IPS DF 4.7 (cell line): ENCODE results near the gene CDKN1C.

Source experiments
- DNase-seq: peaks from one replicate; pipeline ENCODE4 v3.0.0-alpha.2; 2013; ENCODE audit warnings: low spot score; ENCODE audit errors: extremely low read depth

CDKN1C gene

DNA sequence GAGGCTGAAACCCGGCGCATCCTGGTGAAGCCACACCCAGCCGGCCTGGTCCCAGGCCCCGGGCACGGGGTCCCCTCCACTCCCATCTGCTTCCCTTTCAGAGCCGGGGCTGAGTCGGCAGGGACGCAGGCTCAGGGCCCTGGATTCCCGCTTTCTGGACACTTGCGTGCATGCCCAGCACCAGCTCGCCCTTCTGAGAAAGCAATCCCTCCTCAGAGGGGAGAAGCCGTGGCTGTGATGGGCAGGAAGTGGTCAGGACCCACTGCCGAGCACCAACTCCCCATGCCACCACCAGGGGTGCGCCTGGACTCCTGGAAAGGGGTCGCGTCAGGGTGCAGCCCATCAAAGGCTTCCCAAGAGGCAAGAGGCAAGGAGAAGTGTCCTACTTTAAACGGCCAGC is 15.1 kb downstream of the CDKN1C start:
- no peak for DNase-seq

DNA sequence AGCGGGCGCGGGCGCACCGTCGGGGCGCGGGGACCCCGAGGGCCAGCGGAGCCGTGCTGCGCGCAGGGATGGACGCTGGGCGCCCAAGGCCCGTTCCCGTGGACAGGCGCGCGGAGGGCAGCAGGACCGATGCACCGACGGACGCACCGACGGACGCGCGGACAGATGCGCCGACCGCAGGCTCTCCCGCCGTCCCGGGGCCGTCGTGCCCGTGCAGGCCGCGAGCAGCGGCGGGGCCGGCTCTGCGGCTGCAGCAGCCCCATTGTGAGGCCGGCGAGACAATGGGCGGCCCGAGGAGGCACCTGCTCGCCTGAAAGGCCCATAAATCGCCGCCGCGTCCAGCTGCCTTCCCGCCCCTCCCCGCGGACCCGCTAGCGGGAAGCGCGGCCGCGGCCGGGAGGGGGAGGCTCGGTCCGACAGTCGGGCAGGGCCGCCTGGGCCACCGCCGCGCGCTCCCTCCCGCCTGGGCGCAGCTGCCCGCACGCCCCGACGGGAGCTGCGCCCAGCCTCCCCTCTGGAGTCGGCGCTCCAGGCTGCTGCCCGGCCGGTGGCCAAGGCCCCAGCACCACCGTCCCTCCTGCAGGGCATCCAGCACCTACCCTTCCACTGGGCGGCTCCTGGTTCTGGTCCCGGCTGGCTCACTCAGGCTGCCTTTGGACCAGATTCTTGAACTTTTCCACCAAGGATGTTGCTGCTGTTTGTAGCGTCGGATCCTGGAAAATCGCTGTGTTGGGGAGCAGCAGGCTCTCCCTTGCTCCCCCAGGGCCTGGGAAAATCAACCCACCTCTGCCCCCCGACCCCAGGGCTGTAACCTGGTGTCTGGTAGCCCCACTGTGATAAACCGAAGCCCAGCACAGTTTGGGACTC is 15.8 kb downstream of the CDKN1C start:
- DNase-seq, result no peak

DNA sequence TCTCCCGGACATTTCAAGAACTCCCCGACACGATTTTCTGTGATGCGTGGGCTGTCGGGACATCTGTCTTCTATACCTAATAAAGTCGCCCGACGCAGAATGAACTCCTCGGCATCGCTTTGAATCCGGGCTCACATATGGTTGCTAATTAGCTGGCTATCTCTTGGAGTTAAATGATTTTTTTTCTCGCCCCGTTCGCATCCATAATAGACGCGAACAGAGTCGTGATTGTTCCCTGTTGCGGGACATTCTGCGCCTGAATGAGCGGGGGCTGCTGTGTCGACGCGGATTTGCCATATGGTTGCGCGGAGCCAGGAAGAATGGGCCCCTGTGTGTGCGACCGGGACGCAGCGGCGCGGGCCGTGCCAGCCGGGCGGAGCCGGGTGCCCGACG is 16.4 kb downstream of the CDKN1C start:
- no peak for DNase-seq

DNA sequence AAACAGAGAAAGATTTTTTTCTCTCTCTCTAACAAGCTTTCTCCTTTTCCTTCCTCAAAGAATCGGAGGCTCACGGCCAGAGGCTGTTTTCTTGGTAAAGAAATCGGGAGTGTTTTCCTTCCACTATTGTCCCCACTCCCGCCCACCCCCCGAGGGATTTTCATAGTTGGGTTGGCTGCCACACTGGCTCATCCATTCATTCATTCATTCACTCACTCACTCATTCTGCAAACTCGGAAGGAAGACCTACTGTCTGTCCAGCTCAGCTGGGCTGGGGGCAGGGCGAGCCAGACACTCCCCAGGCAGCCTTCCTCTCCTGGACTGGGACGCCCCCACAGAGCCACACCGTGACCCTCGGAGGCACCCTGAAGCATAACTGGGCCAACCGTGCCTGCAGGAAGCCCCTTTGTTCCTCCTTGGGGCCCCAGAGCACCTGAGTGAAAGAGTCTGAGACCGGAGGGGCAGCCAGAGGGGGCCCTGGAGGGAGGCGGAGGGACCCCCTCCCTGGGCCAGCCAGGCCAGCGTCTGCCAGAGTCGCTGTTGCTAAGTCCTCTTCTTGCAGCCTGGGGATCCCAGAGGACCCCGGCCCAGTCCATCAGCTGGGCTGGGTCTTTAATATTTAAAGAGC is 17.0 kb downstream of the CDKN1C start:
- DNase-seq, result no peak

DNA sequence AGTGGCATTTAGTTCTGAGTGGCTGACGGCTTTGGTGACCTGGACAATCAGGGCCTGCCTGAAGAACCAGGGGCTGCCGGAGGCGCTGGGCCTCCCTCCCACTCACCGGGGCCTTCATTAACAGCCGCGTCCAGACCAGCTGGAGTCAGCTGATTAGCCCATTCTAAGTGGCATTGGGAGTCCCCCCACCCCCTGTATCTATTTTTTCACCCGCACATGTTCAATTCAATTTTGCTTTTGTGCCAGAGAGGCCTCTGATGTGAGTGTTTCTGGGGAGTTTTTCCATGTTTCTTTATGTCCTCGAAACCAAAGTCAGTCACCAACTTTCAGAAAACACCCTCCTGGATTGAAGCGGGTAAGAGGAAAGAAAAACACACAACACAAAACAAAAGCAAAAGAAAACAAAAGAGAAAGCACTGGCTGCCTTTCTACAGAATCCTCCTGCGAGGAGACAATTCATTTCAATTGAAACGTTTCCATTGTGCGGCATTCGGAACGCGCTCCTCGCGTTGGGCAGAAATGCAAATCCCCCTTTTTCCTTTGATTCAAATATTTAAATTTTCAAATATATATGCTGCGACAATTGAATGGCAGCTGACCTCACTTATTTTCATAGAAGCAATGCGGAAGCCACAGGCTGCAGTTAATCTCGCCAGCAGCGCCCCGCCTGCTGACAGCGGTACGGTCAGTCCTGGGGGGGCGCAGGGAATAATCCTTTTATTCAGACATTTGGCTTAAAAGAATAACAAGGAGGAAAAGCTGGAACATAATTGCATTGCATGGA is 17.7 kb downstream of the CDKN1C start:
- DNase-seq, result no peak

DNA sequence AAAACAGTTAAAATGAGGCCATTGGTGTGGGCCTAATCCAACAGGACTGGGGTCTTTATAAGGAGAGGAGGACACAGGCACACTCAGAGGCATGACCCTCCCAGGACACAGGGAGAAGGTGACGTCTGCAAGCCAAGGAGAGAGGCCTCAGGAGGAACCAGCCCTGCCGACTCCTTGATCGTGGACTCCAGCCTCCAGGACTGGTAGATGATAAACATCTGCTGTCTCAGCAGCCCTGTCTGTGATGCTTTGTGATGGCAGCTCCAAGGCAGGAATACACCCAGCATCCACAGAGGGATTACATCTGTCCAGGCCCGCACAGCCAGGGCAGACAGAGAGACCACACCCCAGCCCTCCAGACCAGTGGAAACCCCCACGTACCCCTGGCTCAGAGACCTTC is 18.4 kb downstream of the CDKN1C start:
- DNase-seq, result no peak

DNA sequence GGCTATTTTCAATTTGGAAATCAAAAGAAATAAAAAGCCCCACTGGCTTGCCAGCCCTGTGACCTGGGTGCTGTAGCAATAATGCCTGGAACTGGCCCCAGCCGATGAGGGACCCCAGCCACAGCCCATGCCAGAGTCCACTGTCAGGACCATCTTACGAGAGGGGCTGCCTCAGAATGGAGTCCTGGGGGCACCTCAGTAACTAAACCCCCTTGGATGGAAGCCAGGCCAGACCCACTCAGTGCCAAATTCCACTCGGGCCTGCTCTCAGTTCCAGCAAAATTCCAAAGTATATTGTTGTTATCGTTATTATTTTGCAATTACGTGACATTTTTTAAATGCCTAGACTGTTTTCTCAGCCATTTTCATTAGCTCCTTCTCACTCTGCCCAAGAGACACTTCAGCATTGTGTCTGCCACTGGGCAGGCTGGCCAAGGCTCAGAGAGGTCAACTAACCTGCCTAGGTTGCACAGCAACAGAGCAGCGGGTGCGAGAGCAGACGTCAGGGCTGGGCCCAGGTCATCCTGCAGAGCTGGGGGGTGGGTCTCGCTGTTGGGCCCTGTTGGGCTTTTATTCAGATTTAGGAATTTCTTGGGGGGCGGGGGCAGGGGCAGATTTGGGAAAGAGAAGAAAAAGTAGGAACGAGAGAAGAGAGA is 19.5 kb downstream of the CDKN1C start:
- DNase-seq, result no peak

DNA sequence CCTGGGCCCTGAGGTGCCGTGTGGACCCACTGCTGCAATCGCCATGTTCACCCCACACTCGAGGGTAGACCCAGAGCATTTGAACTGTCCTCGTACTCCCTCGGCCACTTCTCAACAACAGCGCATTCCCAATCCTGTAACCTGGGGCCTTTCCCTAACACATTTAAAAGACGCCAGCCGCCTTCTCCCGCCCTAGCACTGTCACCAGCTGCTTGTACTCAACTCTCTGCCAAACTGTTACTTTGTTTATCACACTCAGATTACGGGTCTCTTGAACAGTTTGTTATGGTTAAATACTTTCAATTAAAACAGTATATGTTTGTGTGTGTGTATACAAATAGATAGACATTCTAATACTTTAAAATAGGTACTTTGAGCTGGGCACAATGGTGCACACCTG is 20.7 kb downstream of the CDKN1C start:
- no peak for DNase-seq

DNA sequence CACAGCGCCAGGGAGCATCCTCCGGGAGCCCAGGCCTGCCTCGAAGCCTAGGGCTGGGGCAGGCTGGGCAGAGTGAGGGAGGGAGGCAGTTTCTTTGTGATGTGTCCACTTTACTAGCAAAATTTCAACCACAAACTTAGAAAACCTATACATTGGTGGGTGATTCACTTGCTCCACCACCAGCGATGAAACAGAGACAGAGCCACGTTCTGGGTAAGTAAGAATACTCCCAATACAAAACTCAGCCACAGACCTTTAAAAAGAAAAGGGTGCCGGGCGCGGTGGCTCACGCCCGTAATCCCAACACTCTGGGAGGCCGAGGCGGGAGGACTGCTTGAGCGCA is 22.3 kb downstream of the CDKN1C start:
- DNase-seq, result no peak

DNA sequence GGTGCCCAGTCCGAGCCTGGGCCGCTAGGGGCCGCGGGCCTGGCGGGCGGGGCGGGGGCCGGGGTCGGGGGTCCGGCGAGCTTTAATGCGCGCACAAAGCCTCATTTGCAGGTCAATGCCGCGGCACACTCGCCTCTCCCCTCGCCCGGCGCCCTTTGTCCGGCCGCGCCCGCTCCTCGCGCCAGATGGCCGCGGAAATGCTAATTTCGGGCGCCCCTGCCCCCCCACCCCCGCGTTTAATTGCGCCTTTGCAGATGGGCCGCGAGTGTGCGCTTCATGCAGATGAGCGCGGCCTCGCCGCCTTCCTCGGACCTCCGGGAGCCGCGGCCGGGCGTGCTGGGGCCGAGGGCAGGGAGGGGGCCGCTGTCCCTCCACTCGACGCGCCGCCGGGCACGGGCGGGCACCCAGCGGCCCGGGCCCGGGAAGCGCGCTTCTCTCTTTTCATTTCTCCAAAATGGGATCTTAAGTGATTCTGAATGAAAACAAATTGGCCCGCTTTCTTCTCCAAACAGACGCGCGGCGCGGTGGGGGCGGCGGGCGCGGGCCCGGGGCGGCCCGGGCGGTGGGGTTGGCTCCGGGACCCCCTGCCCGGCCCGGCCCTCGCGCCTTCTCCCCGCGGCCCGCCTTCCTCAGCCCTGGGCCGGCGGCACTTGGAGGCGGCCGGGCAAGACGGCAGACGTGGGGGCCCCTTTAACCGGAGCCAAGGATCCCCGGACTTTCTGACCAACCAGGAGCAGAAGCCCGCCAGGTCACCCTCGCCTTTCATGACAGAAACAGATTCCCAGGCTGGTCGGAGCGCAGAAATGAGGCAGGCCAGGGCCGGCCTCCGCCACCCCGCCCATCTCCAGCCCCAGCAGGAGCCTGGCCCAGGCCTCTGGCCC is 22.9 kb downstream of the CDKN1C start:
- no peak for DNase-seq

DNA sequence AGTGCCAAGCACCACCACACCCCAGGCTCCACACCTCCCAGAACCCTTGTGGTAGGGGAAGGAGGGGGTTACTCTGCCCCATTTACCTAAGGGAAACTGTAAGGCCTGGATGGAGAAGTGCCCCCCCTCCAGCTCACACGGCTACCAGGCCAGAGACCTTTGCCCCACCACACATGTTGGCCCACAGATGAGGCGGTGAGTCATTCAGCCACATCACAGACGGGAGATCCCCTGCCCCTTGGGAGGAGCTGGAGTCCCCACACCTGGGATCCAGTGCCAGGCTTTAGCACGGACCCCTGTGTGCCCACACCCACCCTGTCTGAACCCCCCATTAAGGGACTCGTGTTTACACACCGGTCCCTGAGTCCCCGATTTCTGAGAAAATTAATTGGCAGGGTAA is 24.9 kb downstream of the CDKN1C start:
- DNase-seq, result no peak

DNA sequence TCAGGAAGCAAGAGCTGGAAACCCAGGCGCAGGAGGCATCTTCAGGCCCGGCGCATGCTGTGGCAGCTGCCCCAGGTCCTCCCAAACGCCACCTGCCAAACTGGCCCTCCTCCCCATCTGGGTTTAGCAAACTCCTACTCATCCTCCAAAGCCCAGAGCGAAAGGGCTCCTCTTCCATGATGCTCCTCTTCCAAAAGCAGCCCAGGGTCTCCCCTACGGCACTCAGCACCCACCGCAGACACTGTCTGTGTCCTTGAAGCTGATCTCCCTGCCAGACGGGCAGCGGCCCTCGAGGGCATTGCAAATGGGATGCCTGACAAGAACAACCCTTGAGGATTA is 25.9 kb downstream of the CDKN1C start:
- no peak for DNase-seq

DNA sequence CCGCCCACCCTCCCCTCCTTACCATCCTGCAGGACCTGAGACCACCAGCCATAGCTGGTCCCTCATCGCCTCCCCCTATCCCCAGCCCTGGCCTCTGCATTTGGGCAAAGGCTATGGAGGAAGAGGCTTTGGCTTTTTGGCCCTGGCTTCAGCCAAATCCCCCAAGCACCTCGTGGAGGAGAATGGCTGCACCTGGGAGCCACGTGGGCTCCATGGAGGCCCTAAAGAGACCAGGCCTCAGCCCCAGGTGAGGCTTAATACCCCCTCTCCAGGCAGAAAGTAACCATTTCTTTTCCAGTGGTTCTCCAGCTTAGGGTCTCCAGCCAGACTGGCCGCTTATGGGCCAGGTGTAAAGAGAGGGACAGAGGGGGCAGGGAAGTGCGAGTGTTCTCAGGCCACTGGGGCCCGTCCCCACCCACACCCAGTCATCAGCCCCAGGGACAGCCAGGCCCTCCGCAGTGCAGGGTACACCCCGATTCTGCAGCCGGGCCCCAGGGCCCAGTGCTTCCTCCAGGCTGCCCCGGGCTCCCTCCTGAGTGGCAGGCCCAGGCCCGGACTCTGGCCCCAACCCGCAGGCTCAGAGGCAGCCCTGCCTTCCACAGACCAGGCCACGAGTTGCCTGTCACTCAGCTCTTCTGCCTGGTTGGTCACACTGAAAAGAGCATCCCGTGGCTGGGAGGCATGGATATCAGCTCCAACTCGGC is 26.4 kb downstream of the CDKN1C start:
- no peak for DNase-seq

DNA sequence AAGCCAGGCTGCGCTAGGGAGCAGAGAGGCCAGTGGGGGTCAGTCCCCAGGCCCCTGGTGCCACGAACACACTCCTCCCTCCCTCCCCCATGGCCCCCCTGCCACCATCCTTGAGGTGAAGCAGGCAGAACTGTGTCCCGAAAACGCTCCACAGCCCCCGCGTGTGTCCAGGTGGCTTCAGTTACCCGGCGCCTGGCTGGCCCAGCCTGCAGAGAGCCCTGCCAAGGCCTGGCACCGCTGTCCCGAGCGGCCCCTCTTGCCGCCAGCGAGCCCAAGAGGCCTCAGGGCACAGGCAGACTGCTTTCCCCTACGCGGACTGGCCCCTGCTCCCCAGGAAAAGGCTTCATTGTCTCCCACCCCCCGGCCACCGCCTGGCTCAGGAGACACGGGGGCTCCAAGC is 27.7 kb downstream of the CDKN1C start:
- DNase-seq, result no peak

DNA sequence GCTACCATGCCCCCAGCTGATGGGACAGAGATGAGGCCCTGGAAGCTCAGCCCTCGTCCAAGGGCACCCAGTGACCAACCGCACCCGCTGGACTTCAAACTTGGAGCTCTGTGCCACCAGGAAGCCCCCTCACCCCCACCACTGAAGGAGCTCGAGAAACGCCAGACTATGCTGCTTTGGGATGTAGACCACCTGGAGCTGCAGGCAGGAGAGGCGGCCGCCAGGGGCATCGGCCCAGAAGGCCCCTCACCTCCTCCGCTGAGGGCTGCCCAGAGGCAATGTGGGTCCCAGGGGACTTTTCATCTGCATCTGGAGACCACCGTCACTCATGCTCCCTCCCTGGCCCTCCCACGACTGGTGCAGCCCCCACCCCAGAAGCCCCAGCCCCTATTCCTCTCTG is 28.3 kb downstream of the CDKN1C start:
- DNase-seq, result no peak

DNA sequence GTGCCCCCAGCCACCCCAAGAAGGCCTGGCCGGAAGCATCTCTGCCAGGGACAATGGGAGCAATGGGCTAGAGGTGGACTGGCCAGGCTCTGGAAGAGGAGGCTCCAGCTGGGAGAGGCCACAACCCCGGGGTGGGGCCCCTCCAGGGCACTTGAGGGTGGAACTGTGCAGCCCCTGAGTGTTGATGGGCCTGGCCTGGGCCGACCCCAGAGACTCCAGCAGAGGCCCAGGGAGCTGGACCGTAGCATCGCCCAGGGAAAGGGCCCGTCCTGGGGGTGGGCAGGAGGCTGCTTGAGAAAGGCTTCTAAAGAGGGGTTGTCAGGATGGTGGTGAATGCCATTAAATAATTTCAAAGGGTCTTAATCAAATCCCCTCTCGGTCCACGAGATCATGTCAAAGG is 30.4 kb downstream of the CDKN1C start:
- no peak for DNase-seq

DNA sequence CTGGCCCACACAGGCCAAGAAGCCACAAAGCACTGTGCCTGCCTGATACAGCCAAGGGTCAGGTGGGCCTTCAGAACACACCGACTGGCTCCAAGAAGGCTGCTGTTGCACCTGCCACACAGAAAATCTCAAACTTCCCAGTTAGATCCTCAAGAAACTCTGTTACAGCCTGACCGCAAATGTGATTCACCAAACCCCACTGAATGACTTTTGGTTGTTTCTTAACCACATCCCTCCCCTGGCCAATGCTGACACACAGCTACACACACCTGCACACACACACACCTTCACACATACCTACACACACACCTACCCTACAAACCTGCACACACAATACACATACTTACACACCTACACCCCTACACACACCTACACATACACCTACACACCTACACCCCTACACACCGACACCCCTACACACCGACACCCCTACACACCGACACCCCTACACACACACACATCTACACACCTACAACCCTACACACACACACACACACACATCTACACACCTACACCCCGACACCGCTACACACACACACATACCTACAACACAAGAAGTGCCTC is 31.5 kb downstream of the CDKN1C start:
- DNase-seq, result no peak

DNA sequence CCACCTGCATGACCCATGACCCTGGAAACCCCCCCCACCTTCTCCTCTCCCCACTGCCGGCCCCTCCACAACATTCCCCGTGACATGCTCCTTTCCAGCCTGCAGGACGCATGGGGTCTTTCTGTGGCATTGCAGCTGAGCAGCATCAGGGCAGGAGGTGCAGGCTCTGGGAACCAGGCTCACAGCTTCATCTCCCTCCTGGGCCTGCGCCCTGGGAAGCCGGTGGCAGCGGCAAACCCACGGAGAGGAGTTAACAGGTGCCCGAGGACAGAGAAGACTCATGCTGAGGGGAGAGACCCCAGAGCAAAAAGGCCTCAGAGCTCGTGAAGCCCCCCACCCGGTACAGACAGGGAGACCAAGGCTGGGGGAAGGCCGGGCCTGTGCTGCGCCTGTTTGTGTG is 32.2 kb downstream of the CDKN1C start:
- DNase-seq, result no peak

DNA sequence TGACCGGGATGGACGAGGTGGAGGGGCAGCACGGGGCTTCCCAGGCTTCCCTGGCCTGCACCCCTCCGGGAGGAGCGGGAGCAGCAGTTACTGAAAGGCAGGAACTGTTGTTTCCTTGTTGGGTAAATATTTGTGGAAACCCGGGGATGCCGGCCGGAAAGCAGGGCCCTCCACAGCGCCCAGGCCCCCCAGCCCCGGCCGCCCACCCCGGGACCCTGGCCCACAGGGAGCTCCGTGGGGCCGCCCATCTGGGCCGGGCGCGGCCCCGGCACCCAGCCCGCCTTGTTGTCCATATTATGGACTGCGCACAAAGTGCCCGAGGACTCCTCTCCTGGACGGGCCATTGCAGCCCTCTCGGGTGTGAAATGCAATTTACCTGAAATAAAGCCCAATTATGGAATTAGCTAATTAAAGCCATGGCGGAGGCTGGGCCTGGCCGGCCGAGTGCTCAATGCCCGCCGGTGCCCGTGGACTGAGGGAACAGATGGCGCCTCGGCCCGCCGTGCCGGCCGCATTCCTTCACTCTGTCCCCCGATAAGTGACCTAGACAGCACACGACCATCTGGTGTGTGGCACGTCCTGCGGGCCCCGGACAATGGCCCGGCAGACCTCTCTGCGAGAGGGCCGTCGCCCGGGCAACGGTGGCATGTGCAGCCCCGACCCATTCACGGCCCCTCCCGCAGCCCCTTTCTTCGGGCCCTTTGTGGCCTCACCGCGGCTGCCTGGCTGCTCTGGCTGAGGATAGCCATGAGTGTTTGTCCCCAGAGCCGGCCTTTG is 35.4 kb downstream of the CDKN1C start:
- DNase-seq, result no peak
